ENCODE results near the gene OR2S2.
"Not testable (repeated sequence)": the region's sequence is repeated elsewhere in the genome, so short reads cannot be mapped to it uniquely, and the experiment has no call there.

GRCh38 chr9:35993136-35993535, 35.2 kb upstream of the OR2S2 start:
- TF ChIP-seq CTBP1 (IDR thresholded peaks at IDR 0.05; ENCODE audit: borderline replicate concordance); ZNF384 (IDR thresholded peaks at IDR 0.05); PKNOX1 (IDR thresholded peaks at IDR 0.05); FOXK2 (IDR thresholded peaks at IDR 0.05); FOXA1 (IDR thresholded peaks at IDR 0.05); SUZ12 (IDR thresholded peaks at IDR 0.05); ARNT (IDR thresholded peaks at IDR 0.05); FOXM1 (IDR thresholded peaks at IDR 0.05; ENCODE audit: borderline replicate concordance); TARDBP (IDR thresholded peaks at IDR 0.05); BHLHE40 (IDR thresholded peaks at IDR 0.05; ENCODE audit: borderline replicate concordance); SP1 (IDR thresholded peaks at IDR 0.05); L3MBTL2 (conservative IDR thresholded peaks at IDR 0.05): not testable (repeated sequence)

Data from HEK293T (cell line).